Left forelimb (tissue), 1 donor: ENCODE results near the gene CTPS2.
"Not testable (repeated sequence)": the region's sequence is repeated elsewhere in the genome, so short reads cannot be mapped to it uniquely, and the experiment has no call there.

Experiments
- DNase-seq: peaks from one replicate; pipeline ENCODE4 v3.0.0-alpha.2; 2018; ENCODE audit warnings: low spot score

The CTPS2 gene

DNA sequence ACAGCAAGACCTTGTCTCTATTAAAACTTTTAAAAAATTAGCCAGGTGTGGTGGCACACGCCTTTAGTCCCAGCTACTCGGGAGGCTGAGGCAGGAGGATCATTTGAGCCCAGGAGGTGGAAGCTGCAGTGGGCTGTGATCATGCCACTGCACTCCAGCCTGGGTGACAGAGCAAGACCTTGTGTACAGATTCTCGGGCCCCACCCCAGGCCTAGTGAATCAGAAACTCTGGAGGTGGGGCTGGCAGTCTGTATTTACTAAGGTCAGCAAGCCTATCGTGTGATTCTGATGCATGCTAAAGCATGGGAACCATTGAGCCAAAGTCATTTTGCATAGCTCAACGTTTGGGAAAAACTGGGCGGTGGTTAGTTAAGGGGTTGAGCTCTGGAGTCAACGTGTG, 59.0 kb downstream of the CTPS2 start:
- no peak for DNase-seq

DNA sequence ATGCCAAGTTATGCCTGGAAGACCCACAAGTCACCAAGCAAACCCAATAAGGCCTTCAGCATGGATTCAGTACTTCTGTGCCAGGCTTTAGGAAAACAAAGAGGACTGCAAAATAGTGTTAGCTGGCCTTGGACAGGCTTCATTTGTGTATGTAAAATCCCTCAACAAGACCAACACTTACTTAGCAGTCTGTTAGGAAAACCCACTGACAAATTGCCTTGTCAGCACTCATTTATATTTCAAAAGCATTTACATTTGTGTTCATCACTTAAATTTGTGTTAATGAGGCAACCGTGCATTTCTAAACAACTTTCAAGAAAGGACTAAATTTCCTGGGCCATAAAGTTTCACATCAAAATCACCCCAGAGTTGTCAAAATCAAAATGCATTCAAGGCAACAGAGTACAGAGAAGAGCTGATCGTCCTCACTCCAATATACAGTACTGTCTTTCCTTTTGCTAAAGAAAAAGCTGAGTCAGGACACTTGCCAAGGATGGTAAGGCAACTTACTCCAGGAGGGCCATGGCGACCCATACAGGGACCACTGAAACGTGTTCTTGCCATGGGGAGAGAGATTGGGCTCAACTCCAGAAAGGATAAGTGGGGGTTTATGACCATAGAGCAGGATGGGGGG, 61.0 kb downstream of the CTPS2 start:
- DNase-seq = no peak

DNA sequence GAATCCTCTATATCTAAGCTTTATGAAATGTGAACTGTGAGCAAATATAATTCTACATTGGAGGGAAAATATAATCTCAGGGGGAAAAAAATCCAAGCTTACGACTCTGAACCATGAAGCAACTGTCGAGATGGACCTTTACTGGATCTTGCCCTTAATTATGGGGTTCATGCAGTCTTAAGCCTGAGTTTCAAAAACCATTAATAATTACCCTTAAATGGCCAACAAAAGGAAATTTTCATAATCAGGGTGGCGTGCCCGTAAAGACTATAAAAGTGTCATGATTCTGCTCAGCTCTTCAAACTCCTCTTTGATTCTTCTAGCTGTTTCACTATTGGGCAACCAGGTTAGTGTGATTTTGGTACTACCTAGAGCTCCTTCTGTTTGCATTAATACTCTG, 62.6 kb downstream of the CTPS2 start, which contains the start of gene S100G:
Gene S100G, plus strand, starts transcription at position 301 of the 400 bp plus-strand sequence. CDS start 849 bp downstream, outside the sequence.
- no peak for DNase-seq

DNA sequence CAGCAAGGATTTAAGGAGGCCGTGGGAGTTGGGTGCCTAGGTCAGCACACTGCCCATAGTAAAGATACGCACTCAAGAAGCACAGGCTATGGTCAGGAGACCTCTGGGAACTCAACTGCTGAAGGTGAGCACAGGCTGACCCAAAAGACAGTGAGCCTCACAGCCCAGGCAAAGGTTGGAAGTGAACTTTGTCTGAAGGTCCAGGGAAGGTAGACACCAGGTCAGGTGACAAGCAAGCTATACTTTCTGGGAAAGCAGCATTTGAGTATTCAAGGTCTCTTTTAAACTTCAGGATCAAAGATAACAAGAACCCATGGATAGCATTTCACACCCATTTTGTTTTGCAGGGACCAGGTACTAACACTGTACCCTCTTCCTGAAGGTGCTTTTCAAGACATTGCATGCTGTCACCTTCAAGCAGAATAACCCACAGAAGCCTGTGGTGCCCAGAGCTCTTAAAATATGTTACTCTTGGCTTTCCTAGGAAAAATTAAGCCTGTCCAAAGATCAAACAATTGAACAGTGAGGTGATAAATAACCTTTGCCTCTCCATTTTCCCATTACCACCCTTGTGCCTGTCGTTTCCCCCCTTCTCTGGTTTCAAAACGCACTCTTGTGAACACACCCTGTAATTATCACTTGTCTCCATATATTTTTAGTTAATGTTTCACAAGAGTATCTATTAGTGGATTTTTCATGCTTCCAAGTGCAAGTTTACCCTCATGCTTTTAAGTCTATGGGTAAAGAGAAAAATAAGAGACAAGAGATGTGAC, 65.9 kb downstream of the CTPS2 start:
- no peak for DNase-seq

DNA sequence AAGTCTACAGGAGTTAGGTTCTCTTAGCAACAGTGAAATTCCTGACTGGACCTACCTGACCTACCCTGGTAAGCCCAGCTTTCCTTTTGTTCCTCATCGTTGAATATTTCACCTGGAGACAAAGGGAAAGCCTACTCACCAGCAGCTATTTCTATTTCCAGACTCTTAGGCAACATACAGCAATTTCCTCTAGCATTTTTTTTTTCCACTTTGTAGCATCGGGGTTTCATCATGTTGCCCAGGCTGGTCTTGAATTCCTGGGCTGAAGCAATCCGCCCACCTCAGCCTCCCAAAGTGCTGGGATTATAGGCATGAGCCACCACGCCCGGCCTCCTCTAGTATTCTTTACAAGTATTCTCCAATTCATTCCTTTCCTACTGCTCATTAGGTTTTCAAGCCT, 69.3 kb downstream of the CTPS2 start:
- DNase-seq = no peak

DNA sequence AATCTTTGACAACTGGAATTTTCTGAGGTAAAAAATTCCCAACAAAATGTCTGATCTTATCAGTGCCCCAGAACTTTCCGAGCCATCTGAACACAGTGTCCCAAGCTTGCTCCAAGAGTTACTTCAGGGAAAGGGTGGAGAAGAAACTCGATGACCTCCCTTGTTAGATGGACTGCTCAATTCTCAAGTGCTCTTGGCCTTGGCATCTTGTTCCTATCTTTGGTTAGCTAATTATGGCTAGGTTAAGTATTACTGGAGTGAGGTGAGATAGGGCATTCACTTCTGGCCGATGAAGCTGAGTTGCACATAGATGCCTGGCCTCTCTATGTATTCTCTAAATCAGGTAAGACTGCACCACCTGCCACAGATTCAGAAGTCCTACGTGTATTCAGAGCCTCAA, 71.6 kb downstream of the CTPS2 start:
- no peak for DNase-seq

DNA sequence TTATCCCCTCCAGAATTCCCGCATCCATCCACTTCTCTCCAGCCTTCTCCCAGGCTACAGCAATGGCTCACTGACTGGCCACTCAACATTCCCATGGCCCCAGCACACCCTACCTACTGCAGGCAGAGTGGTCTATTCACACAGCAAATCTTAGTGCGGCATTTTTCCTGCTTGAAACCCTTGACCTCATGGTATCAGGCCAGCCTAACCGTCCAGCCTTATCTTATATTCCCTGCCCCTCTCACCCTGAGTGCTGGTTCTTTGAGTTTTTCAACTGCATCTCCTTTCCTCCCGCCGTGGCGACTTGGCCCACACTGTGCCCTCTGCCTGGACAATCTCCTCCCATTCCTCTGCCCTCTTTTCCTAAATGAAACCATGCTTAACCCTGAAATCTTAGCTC, 72.5 kb downstream of the CTPS2 start:
- DNase-seq = no peak

DNA sequence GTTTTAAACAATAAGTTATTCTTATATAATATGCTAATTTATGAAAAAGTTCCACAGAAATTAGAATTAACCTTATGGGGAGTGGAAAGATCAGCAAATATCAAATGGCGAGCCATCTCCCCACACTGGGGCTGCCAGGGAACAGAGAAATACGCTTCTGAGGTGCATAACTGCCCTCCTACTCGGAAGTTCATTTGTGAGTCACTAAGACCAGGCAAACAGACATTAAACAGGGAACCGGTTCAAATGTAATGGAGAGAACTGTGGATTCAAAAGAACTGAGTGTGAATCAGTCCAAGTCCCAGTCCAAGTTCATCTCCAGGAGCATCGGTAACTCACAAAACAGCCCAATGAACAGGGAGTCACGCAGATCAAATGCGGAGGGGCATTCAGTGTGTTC, 73.9 kb downstream of the CTPS2 start:
- no peak for DNase-seq

DNA sequence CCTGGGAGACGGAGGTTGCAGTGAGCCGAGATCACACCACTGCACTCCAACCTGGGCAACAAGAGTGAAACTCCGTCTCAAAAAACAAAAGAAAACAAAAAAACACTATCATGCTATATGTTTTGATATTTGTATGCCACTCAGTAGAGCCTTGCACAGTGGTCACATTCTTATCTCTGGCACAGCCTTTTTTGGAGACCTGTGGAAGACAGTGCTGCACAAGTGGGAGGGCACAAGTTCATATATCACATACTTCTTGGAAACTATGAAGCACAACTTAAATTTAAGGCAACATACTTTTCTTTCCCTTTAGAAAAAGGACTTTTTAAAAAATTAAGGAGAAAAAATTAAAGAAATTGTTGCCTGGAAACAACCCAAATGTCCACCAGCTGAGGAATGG, 76.9 kb downstream of the CTPS2 start:
- no peak for DNase-seq

DNA sequence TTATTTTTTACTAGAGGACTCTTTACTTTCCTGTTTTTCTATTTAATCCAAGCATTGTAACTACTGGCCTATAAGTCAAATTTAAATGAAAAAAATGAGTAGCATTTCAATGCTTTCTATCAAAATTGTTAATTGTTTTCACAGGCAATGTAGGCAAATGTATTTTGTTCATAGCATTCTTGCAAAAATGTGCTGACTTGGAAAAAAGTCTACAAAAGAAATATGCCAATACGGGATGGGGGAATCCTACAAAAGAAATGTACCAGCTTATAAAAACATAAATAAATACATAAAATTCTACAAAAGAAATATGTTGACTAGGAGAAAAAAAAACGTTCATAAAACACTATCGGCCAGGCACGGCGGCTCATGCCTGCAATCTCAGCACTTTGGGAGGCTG, 77.4 kb downstream of the CTPS2 start:
- no peak for DNase-seq

DNA sequence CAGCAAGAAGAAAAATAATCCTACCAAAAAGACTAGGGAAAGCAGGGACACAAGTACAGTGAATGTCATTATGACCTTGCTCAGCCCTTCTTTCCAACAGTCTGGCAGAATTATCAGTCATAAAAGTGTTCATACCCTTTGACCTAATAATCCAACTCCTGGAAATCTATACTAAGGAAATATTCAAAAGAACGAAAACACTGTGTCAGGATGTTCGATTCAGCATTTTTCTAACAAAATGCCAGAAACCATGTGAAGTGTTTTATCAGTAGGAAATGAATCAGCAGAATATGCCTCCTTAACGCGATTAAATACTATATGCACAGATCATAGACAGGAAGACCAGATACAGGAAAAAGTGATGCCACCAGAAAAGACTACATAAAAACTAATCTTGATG, 78.7 kb downstream of the CTPS2 start:
- no peak for DNase-seq

DNA sequence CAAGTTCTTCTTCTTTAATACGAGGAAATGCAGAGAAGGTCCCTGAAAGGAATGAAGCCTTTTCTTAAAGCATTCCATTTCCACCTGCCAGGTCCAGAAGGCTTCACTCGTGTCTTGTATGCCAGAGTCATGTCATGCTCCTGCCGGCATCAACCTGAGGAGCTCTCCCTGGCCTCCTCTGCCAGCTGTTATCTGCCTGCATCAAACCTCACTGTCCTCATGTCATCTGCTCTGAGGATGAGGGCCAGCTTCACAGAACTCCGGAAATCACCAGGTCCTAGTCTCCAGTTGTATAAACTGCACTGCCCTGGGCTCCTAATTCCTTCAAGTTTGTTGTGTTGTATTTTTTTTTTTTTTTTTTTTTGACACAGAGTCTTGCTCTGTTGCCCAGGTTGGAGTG, 82.6 kb downstream of the CTPS2 start:
- DNase-seq = no peak

DNA sequence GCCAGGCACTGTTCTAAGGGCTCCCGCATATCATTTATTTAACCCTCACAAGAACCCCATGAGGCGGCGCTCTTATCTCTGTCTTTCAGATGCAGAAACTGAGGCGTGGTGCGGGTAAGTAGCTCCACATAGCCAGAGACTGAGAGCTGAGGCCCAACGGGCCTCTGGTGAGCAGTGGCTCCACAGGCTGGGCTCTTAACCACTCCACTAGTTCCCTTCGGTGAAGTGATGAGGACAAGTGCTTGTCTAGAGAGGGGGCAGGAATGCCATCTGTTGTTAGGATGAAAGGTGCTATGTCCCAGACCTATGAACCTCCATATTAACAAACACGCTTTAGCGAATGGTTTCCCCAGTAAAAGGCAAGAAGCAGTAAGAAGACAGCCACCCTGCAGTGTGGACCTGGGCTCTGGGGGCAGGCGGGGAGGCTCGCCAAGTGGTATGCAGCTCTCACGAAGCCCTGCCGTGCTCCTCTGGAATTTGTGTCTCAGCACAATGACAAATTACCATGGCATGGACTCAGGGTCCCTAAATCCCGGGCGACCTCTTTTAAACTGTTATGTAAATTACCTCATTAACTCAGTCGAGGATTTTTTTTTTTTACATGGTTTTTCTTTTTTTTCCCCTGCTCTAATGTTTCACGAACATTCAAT, 83.4 kb downstream of the CTPS2 start:
- no peak for DNase-seq

DNA sequence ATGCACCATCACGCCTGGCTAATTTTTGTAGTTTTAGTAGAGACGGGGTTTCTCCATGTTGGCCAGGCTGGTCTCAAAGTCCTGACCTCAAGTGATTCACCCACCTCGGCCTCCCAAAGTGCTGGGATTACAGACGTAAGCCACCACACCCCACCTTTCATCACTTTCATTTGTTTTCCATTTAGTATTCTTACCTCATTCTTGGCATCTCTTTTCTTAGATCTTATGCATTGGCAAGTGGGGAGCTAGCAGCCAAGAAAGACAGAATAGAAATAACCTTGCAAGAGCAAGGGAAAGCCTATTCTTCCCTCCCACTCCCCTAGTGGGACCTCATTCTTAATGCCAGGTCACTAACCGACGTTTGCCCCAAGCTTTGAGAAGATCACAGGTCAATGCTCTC, 84.0 kb downstream of the CTPS2 start:
- not testable (repeated sequence) for DNase-seq

DNA sequence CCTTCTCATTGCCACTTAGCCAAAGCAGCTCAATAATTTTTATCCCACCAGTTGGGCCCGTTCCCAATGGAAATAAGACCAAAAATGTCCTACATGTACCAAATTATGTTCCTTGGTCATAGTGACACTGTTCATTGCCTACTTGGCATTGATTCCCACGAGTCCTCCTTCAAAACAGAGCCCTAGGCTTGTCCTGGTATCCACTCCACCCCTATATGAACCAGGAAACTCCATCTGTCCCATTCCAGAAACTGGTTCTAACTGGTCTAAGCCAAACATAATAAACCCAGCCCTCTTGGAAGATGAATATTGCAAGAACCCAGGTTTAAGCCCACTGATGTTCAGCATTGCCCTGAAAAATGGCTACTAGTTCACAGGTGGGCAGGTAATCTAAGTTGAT, 93.4 kb downstream of the CTPS2 start:
- no peak for DNase-seq

DNA sequence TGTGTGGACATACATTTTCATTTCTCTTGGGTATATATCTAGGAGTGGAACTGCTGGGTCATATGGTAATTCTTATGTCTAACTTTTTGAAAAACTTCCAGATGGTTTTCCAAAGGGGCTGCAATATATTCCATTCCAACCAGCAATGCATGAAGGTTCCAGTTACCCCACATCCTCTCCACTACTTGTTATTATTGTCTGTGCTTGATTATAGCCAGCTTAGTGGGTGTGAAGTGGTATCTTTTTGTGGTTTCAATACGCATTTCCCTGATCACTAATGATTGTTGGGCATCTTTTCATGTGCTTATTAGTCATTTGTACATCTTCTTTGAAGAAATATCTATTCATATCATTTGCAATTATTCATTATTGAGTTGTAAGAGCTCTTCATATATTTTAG, 94.0 kb downstream of the CTPS2 start:
- no peak for DNase-seq

DNA sequence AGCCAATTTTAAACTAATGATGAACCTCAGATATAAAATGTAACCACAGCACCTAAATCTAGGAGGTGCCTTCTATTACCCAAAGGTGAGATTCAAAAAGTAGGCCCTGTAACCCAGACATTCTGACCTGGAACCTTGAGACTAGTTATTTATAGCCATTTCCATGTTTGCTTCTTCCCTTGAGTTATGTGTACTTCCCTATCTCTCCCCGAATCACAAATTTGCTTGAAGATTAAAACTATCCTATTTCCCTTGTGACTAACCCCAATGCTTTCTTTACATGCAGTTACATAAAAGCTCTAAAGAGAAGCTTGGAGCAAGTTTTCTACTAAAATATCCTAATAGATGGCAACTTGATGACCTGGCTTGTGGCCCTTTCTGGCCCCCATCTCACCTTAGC, 95.1 kb downstream of the CTPS2 start:
- no peak for DNase-seq

DNA sequence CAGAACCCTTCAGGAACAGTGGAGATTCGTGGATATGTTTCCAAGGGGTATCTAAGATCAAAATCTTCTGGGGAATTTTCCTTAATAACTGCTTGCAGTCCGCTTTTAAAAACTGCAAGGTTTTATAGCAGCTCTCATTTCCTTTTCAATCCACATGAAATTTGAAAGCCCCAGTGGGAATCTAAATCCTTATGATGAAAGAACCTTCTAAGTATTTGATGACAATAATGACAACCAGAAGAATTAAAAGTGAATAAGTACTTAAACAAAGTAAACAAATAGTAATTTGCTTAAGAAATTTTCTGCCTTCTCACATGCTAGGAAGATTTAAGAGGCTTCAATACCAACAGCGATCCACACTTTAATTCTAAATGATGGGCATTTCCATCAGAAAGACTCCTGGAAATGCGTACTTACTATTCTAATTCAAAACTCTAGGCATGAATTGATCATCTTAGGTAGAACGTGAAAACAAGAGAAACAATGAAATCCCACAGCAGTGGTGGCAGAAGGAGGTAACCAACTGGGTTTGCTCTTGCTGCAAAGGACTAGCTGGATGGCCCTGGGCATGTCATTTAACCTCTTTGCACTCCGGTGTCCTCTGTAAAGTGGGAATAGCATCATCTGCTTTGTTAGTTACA, 100.1 kb downstream of the CTPS2 start:
- no peak for DNase-seq

DNA sequence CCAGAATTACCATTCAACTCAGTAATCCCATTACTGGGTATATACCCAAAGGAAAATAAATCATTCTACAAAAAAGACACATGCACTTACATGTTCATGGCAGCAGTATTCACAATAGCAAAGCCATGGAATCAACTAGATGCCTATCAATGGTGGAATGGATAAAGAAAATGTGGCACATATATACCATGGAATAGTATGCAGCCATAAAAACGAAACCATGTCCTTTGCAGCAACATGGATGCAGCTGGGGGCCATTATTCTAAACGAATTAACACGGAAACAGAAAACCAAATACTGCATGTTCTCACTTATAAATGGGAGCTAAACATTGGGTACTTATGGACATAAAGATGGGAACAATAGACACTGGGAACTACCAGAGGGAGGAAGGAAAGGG, 101.8 kb downstream of the CTPS2 start:
- DNase-seq = not testable (repeated sequence)

DNA sequence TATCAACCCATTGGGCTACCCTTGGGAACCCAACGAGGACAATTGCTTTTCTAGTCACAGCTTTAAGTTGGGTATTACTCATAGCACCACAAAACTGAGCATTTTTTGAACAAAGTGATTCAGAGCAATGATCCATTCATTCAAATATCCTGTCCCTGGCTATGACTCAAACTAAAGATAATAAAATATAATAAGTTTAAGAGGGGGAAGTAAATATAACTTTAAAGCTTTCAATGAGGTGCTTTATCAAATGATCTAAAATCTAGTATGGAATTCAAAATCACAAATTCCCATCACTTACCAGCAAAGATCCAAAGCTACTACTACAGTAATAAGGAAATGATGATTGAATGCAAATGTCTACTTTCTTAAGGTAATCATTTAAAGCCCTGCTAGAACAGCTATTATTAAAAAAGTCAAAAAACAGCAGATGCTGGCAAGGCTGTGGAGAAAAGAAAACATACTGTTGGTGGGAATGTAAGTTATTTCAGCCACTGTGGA, 102.3 kb downstream of the CTPS2 start:
- DNase-seq = no peak

DNA sequence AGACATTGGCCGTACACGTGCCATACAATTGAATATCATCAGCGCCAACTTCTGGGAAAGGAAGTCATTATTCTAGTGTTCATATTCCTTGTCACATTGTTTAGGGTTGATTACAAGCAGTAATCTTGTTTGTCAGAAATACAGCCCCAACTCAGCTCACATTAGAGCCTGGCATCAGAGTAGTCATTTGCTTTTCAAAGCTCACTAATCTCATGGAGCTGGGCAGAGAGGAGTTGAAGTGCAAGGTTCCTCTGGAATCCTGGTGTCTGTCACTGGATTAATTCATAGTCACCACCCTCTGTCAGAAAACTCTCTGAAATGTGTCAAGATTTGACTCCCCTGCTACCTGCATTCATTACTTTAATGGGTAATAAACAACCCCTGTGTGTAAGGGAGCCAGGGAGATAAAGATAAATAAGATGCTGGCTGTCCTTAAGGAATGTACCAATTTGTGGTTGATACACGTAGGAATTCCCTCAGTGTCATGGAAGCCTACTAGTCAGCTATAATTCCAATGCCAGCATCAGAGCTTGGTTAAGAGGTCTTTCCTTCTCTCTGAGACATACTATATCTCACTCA, 106.2 kb downstream of the CTPS2 start:
- DNase-seq = no peak

DNA sequence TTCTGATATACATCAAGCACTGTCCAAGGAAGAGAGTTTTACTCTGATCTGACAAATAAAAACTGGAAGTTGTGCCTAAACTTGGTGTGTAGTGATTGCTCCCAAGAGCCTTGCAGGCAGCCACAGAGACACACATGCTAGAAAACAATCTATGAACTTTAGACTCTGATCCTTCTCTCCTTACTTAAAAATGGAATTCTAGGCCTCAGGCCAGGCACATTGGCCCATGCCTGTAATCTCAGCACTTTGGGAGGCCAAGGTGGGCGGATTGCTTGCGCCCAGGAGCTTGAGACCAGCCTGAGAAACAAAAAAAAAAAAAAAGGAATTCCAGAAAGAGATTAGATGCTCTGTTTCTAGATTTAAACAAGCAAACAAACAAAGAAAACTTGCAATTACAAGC, 108.1 kb downstream of the CTPS2 start:
- DNase-seq = no peak
